RWPE2 (cell line): ENCODE measurements around the gene ELFN2.

Experiments used
- ATAC-seq: fragments of 200-7000 bp; cut with Tn5 transposase; 3 replicates; pipeline ENCODE4 v1.9.1; 2021; ENCODE audit warnings: low read depth
- DNase-seq: peaks from one replicate; pipeline ENCODE4 v3.0.0-alpha.2; 2020; ENCODE audit warnings: low spot score
- H3K27ac ChIP-seq: fragments of 450-650 bp; 2 replicates; pipeline ENCODE4 v1.5.1; 2017; ENCODE audit warnings: mild to moderate bottlenecking; ENCODE audit not compliant: poor library complexity, severe bottlenecking
- H3K27me3 ChIP-seq: fragments of 250-450 bp; sonication (Bioruptor Pico); 2 replicates; pipeline ENCODE4 v1.5.1; 2021; ENCODE audit warnings: mild to moderate bottlenecking, moderate library complexity; ENCODE audit not compliant: insufficient read depth, poor library complexity, severe bottlenecking
- H3K36me3 ChIP-seq: fragments of 250-450 bp; sonication (Bioruptor Pico); 2 replicates; pipeline ENCODE4 v1.5.1; 2020; ENCODE audit warnings: low read depth, mild to moderate bottlenecking, moderate library complexity
- H3K4me1 ChIP-seq: fragments of 250-450 bp; sonication (Bioruptor Pico); 2 replicates; pipeline ENCODE4 v1.5.1; 2021; ENCODE audit warnings: mild to moderate bottlenecking, moderate library complexity; ENCODE audit not compliant: insufficient read depth, poor library complexity, severe bottlenecking
- H3K4me3 ChIP-seq: fragments of 250-450 bp; sonication (Bioruptor Pico); 2 replicates; pipeline ENCODE4 v1.5.1; 2021; ENCODE audit warnings: mild to moderate bottlenecking, moderate library complexity; ENCODE audit not compliant: severe bottlenecking
- H3K9me3 ChIP-seq: fragments of 250-450 bp; sonication (Bioruptor Pico); 2 replicates; pipeline ENCODE4 v1.5.1; 2021; ENCODE audit warnings: mild to moderate bottlenecking, moderate library complexity; ENCODE audit not compliant: severe bottlenecking
- TF ChIP-seq, protein P1 (sequence below): fragments of 450-650 bp; IDR thresholded peaks from one replicate; pipeline ENCODE4 v1.5.1; 2017; ENCODE audit warnings: mild to moderate bottlenecking, moderate library complexity; ENCODE audit not compliant: poor library complexity, severe bottlenecking

ELFN2 gene

DNA sequence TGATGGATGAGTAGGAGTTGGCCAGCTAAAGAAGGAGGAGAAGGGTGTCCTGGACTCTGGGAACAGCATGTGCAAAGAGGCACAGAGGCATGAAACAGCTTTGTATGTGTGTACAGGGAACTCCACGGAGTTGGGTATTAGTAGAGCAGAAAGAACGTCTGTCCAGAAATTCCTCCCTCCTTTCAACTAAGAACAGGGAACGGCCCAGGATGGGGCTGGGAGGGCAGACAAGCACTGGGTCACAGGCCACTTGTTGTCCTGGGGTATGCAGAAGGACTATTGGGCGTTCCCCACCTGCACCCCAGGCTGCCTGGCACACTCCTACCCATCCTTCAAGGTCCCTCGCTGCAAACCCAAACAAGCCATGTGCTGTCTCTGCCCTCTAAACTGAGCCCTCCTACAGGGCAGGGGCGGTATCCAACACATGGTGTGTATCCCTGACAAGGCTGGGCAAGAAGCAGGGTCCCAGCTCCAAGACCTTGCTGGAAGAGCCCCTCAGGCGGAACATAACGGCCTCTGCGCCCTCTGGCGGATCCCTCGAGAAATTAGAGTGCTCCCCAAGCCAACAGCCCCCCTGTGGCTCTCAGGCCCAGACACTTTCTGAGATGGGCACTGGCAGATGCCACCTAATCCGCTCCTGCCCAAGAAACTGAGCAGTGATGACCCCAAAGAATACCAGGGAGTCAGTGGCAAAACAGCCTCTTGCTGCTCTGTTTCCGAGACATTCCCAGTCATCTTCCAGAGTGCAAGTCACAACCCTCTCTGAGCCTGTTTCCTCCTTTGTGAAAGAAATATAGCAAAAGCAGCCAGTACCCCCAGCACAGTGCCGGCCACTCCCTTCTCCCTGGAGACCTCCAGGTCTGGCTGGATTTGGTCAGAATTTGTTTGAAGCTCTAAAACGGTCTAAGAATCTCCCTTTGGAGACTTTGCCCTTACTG lies 1.6 kb upstream of the ELFN2 start:
- TF ChIP-seq, protein P1, sequence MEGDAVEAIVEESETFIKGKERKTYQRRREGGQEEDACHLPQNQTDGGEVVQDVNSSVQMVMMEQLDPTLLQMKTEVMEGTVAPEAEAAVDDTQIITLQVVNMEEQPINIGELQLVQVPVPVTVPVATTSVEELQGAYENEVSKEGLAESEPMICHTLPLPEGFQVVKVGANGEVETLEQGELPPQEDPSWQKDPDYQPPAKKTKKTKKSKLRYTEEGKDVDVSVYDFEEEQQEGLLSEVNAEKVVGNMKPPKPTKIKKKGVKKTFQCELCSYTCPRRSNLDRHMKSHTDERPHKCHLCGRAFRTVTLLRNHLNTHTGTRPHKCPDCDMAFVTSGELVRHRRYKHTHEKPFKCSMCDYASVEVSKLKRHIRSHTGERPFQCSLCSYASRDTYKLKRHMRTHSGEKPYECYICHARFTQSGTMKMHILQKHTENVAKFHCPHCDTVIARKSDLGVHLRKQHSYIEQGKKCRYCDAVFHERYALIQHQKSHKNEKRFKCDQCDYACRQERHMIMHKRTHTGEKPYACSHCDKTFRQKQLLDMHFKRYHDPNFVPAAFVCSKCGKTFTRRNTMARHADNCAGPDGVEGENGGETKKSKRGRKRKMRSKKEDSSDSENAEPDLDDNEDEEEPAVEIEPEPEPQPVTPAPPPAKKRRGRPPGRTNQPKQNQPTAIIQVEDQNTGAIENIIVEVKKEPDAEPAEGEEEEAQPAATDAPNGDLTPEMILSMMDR, result peak; percentile 74
- DNase-seq (no peak), ATAC-seq (no peak)
- Histone ChIP-seq H3K4me3 (no peak overlapping the region), H3K4me1 (peaks cover 16% of the 10 kb centered on the region), H3K27me3 (no peaks in the 10 kb centered on the region), H3K36me3 (no peaks in the 10 kb centered on the region), H3K27ac (no peak overlapping the region), H3K9me3 (peaks cover 15% of the 10 kb centered on the region)

DNA sequence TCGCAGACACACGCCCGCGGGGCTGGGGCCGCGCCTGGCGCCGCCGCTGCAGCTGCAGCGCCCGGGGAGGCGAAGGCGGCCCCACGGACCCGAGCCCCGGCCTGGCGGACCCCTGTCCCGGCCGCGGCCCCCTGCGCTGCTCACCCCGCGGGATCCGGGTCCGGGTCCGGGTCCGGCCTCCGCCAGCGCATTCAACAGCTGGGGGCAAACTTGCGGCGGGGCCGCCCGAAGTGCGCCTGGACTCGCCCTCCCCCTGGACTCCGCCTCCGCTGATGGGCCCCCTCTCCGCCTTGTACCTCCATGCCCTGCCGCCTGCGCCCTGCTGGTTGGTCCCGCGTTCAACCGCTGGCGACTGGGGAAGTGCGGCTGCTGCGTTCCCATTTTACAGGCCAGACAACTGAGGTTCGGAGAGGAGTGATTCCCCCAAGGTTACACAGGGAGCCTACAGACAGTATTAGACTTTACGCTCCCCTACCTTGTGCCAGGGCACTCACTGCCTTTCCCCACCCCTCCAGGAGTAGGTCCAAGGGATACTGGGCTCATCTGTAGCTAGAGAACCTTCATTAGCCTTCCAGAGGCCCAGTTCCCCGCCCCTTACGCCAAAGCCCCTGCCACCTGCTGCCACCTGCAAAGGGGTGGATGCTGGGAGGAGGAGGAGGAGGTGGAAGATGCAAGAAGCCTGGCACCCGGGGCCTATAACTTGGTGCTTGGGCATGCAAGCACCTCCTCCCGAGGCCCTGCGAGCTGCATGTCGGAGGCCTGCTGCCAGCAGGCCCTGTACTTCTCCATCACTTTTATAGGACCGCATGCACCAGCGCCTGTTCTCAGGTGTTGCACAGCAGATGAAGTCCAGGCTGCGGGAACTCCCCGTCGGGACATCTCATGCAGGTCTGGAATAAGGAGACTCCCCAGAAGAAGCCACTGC lies 694 bp upstream of the ELFN2 start:
- Histone ChIP-seq H3K9me3 (peaks cover 5% of the 10 kb centered on the region), H3K36me3 (no peaks in the 10 kb centered on the region), H3K4me1 (peaks cover 16% of the 10 kb centered on the region), H3K4me3 (peak overlapping the region; percentile 46), H3K27me3 (no peaks in the 10 kb centered on the region), H3K27ac (peak overlapping the region; percentile 12)
- TF ChIP-seq, protein P1, result no peak
- no peak for DNase-seq
- ATAC-seq, result no peak

DNA sequence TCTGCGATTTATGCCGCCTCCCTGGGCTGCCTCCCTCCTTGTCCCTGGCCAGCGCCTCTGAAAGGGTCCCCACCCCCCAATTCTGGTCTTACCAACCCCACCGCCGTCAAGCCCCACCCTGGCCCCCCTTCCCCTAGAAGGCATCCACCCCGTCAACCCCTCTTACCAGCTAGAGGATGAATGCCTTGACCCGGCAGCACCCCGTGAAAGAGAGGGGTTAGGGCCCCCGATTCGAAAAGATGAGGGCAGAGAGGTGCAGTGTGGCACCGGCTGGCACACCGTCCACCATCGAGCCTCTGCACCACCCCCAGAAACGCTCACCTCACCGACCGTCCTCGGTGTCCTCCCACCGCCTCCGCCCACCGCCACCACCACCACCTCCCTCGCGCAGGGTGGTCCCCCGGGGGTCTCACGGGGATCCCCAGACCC lies 559 bp downstream of the ELFN2 start:
- Histone ChIP-seq H3K4me3 (peak overlapping the region; percentile 46), H3K9me3 (no peaks in the 10 kb centered on the region), H3K36me3 (no peaks in the 10 kb centered on the region), H3K27me3 (no peaks in the 10 kb centered on the region), H3K27ac (peak overlapping the region; percentile 12), H3K4me1 (peaks cover 8% of the 10 kb centered on the region)
- ATAC-seq (peak; percentile 40; the same call in 2 of the 3 replicates), DNase-seq (no peak)
- TF ChIP-seq, protein P1, result no peak

DNA sequence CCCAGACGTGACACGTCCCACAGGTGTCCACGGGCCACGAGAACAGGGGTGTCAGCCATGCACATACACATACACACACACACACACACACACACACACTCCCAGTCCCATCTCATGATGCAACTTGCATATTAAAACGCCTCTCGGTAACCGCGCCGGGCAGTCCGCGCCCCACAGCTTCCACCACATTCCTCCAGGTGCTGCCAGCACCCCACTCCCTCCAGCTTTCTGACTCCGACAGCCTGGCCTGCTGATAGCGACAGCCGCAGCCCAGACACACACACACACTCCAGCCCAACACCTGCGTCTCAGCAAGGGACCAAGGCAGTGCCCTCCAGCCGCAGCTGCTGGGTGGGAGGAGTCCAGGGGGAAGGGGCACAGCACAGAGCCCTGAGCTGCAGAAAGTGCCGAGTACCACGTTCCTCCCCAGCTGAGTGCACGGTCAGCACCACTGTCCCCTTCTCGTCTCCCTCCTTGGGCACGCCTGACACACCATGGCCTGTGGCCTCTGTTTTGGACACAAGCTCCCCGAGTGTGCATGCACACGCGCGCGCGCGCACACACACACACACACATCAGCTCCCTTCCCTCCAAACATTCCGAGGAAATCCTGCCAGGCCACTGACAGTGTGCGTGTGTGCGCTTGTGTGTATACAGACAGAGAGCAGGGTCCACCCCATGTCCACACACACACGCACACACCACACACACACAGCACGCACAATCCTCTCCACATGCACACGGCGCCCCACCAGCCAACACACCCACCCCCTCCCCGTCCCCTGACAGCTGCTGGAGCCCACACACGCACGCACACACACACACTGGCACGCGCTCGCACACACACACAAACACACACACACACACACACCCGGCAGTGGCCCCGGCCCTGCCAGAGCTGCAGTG lies 1.2 kb downstream of the ELFN2 start:
- ATAC-seq (no peak), DNase-seq (no peak)
- Histone ChIP-seq H3K27me3 (no peaks in the 10 kb centered on the region), H3K4me1 (peaks cover 2% of the 10 kb centered on the region), H3K9me3 (no peaks in the 10 kb centered on the region), H3K4me3 (peak overlapping the region; percentile 46), H3K27ac (peak overlapping the region; percentile 12), H3K36me3 (no peaks in the 10 kb centered on the region)
- TF ChIP-seq, protein P1, result no peak
